SW 1271 (cell line): ENCODE data around the gene BAHD1.
A peak's percentile ranks its signal among the peaks of the same experiment; 100 is the strongest.

Experiments used
- DNase-seq, 2 experiments: peaks; one replicate each; lab custom pipeline; 2025; lab: John Stamatoyannopoulos, UW

Gene BAHD1

GRCh38 chr15:40440743-40441564 is at the start of gene BAHD1:
Gene BAHD1 (plus strand): TSS chr15:40440953. CDS start chr15:40458465, 17,512 bp downstream.
- DNase-seq, result peak; percentile 69 to 81

GRCh38 chr15:40392986-40393948 is 47.5 kb upstream of the BAHD1 start:
- no peak for DNase-seq

- DNase-seq, result no peak
Observed at GRCh38 chr15:40397688-40398412, 42.9 kb upstream of the BAHD1 start.

GRCh38 chr15:40398413-40398873 is 42.3 kb upstream of the BAHD1 start:
- DNase-seq, result no peak

- DNase-seq, result no peak
Observed at GRCh38 chr15:40399370-40399769, 41.4 kb upstream of the BAHD1 start.

GRCh38 chr15:40405501-40406381 is 35.0 kb upstream of the BAHD1 start, which contains the start of gene IVD:
Gene IVD (plus strand): TSS chr15:40405795. CDS start chr15:40405828, 33 bp downstream.
- DNase-seq, result peak; percentile 67 to 84

GRCh38 chr15:40407330-40407990 is 33.3 kb upstream of the BAHD1 start:
- no peak for DNase-seq

- no peak for DNase-seq
Observed at GRCh38 chr15:40409366-40409765, 31.4 kb upstream of the BAHD1 start.

GRCh38 chr15:40410476-40410875 is 30.3 kb upstream of the BAHD1 start:
- DNase-seq, result no peak

GRCh38 chr15:40412095-40412759 is 28.5 kb upstream of the BAHD1 start:
- DNase-seq, result no peak

GRCh38 chr15:40413036-40413435 is 27.7 kb upstream of the BAHD1 start:
- DNase-seq, result no peak

GRCh38 chr15:40414816-40415215 is 25.9 kb upstream of the BAHD1 start:
- no peak for DNase-seq

GRCh38 chr15:40415226-40415625 is 25.5 kb upstream of the BAHD1 start:
- no peak for DNase-seq

- no peak for DNase-seq
Observed at GRCh38 chr15:40416056-40416455, 24.7 kb upstream of the BAHD1 start.

- DNase-seq, result no peak
Observed at GRCh38 chr15:40418126-40418525, 22.6 kb upstream of the BAHD1 start.

GRCh38 chr15:40420071-40420713 is 20.6 kb upstream of the BAHD1 start:
- DNase-seq, result no peak

- no peak for DNase-seq
Observed at GRCh38 chr15:40420793-40421192, 20.0 kb upstream of the BAHD1 start.

- DNase-seq, result no peak
Observed at GRCh38 chr15:40421246-40422157, 19.3 kb upstream of the BAHD1 start.
